ENCODE data around the gene LDB3.

LDB3 gene

GRCh38 chr10:86665868-86666267, 2.4 kb upstream of the LDB3 start:
- no peak for DNase-seq

- no peak for DNase-seq
These were observed 1.8 kb upstream of the LDB3 start for GRCh38 chr10:86666538-86666937.

GRCh38 chr10:86667421-86668181, 710 bp upstream of the LDB3 start:
- DNase-seq, result no peak

GRCh38 chr10:86670290-86670811, 2.0 kb downstream of the LDB3 start:
- no peak for DNase-seq

- DNase-seq, result no peak
These were observed 2.6 kb downstream of the LDB3 start for GRCh38 chr10:86670876-86671275.

- peak; percentile 52 for DNase-seq
These were observed 3.1 kb downstream of the LDB3 start for GRCh38 chr10:86671419-86671818.

GRCh38 chr10:86671985-86672710, 3.8 kb downstream of the LDB3 start:
- no peak for DNase-seq

- DNase-seq, result no peak
These were observed 5.0 kb downstream of the LDB3 start for GRCh38 chr10:86673216-86673826.

GRCh38 chr10:86673827-86674581, 5.7 kb downstream of the LDB3 start:
- DNase-seq, result peak; percentile 32

GRCh38 chr10:86674912-86675311, 6.6 kb downstream of the LDB3 start:
- no peak for DNase-seq

GRCh38 chr10:86677374-86677773, 9.1 kb downstream of the LDB3 start:
- DNase-seq, result no peak

- no peak for DNase-seq
These were observed 10.9 kb downstream of the LDB3 start for GRCh38 chr10:86678999-86679792.

- DNase-seq, result no peak
These were observed 12.7 kb downstream of the LDB3 start for GRCh38 chr10:86681047-86681446.

GRCh38 chr10:86681722-86682386, 13.5 kb downstream of the LDB3 start:
- no peak for DNase-seq

- no peak for DNase-seq
These were observed 14.4 kb downstream of the LDB3 start for GRCh38 chr10:86682675-86683074.

GRCh38 chr10:86684331-86685097, 16.2 kb downstream of the LDB3 start:
- peak; percentile 48 for DNase-seq

- no peak for DNase-seq
These were observed 17.1 kb downstream of the LDB3 start for GRCh38 chr10:86685416-86685815.

- no peak for DNase-seq
These were observed 17.8 kb downstream of the LDB3 start for GRCh38 chr10:86685893-86686632.

GRCh38 chr10:86686972-86687371, 18.7 kb downstream of the LDB3 start:
- DNase-seq, result no peak

- no peak for DNase-seq
These were observed 19.4 kb downstream of the LDB3 start for GRCh38 chr10:86687750-86688149.
